Measurements from ENCODE around the gene NR6A1. TPM values are rescaled to one million over a fixed set of nuclear protein-coding genes. Genes with fewer than 3 reads are reported as not detected.

The NR6A1 gene
- total and polyA plus RNA-seq, 10 donors = 0.14 to 3.7 (median 1.9) TPM

DNA sequence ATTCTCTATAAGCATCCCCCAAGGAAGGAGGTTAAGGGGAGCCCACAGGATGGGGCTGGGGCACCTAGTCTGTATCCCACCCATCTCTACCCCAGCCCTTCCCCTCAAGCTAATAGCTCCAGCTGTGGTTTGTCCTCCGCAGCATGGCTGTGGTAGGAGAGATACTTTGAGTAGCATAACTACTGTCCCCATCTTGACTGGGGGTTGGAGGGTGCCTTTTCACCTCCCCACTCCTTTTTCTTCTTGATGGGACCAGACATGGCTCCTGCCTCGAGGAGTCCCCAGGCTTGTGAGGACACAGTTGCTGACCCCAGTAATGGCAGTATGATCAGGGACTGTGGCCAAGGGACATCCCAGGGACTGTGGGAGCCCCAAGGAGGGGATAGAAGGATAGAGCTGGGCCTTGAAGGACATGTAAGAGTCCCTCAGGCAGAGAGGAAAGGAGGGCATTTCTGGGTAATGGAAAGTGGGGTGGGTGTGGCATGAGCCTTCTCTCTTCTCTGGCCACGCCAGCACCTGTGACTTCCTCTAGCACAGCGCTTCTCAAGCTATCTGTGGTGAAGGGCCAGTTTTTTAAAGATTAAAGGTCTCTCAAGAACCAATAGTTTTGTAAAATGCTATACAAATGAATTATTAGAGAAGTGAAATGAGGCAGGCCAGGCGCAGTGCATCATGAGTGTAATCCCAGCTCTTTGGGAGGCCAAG is 19.8 kb upstream of the NR6A1 start:
- no peak overlapping the region for H3K4me3 ChIP-seq
- peak overlapping the region in 5 of 8 donors; percentile 15 to 85 (median 66) for H3K27ac ChIP-seq
- intact Hi-C loops (cut with DNase I; ENCODE audit: low total_unique reads) = no loop called here
- no peaks in the 10 kb centered on the region for H3K27me3 ChIP-seq (replicated peaks in 1 of 7)
- peak; percentile 33 for DNase-seq
- WGBS, 5 donors = 70 to 75% (median 73%) methylated on average over 5 of the region's 5 CpGs
- H3K36me3 ChIP-seq = peaks cover 0 to 38% (median 0%) of the 10 kb centered on the region in 6 donors
- no peaks in the 10 kb centered on the region for H3K9me3 ChIP-seq
- no peak for TF ChIP-seq POLR2AphosphoS5 (IDR thresholded peaks at IDR 0.05)
- TF ChIP-seq, protein P1, sequence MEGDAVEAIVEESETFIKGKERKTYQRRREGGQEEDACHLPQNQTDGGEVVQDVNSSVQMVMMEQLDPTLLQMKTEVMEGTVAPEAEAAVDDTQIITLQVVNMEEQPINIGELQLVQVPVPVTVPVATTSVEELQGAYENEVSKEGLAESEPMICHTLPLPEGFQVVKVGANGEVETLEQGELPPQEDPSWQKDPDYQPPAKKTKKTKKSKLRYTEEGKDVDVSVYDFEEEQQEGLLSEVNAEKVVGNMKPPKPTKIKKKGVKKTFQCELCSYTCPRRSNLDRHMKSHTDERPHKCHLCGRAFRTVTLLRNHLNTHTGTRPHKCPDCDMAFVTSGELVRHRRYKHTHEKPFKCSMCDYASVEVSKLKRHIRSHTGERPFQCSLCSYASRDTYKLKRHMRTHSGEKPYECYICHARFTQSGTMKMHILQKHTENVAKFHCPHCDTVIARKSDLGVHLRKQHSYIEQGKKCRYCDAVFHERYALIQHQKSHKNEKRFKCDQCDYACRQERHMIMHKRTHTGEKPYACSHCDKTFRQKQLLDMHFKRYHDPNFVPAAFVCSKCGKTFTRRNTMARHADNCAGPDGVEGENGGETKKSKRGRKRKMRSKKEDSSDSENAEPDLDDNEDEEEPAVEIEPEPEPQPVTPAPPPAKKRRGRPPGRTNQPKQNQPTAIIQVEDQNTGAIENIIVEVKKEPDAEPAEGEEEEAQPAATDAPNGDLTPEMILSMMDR (IDR thresholded peaks at IDR 0.05 in 8 of 11, conservative IDR thresholded peaks at IDR 0.05 in 3 of 11) = no peak
- TF ChIP-seq POLR2A (IDR thresholded peaks at IDR 0.05) = no peak
- peaks cover 7 to 52% (median 36%) of the 10 kb centered on the region in 6 donors for H3K4me1 ChIP-seq

DNA sequence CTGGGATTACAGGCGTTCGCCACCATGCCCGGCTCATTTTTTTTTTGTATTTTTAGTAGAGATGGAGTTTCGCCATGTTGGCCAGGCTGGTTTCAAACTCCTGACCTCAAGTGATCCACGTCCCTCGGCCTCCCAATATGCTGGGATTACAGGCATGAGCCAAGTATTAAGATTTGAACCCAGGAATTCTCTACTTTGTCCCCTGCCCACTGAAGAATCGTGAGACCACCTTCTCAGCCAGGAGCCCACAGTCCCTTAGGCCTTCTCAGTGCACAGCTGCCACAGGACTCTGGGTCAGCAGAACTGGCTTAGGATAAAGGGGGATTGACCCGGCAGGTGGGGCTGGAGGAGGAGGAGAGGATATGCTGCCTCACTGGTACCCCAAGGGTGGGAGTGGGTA is 19.2 kb upstream of the NR6A1 start:
- intact Hi-C loops (cut with DNase I; ENCODE audit: low total_unique reads) = no loop called here
- Histone ChIP-seq H3K4me1 (peaks cover 7 to 45% (median 30%) of the 10 kb centered on the region in 6 donors), H3K9me3 (no peaks in the 10 kb centered on the region), H3K36me3 (peaks cover 0 to 38% (median 0%) of the 10 kb centered on the region in 6 donors), H3K27ac (peak overlapping the region in 4 of 8 donors; percentile 15 to 71 (median 44)), H3K4me3 (no peak overlapping the region), H3K27me3 (replicated peaks in 1 of 7) (no peaks in the 10 kb centered on the region)
- DNase-seq = peak; percentile 13
- 93 to 95% (median 94%) methylated on average over 8 of the region's 8 CpGs for WGBS, 5 donors
- TF ChIP-seq POLR2A (IDR thresholded peaks at IDR 0.05) (no peak), POLR2AphosphoS5 (IDR thresholded peaks at IDR 0.05) (no peak)
- TF ChIP-seq, protein P1 (IDR thresholded peaks at IDR 0.05 in 8 of 11, conservative IDR thresholded peaks at IDR 0.05 in 3 of 11) = no peak

DNA sequence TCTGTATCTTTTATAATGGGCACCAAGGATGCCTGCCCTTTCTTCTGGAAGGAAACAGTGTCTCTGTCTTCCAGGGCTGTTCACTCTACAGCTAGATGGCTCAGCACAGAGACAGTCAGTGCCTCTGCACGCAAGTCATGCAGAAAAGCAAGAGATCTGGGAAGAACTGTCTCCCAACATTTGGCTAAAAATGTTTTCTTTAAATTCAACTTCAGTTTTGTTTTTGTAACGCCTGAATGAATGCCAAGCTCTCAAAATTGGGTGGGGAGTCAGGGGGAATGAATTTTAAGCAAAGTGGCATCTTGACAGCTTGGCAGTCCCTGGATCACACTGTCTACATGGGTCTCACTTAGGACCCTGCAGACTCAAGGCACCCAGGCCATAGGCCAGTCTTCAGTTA is 18.4 kb upstream of the NR6A1 start:
- intact Hi-C loops (cut with DNase I; ENCODE audit: low total_unique reads) = no loop called here

More for the DNA sequence above, 18.4 kb upstream of the NR6A1 start:
- Histone ChIP-seq H3K4me1 (peaks cover 7 to 44% (median 25%) of the 10 kb centered on the region in 6 donors), H3K4me3 (no peak overlapping the region), H3K36me3 (peaks cover 0 to 38% (median 0%) of the 10 kb centered on the region in 6 donors), H3K9me3 (no peaks in the 10 kb centered on the region), H3K27me3 (replicated peaks in 1 of 7) (no peaks in the 10 kb centered on the region), H3K27ac (no peak overlapping the region)
- TF ChIP-seq POLR2A (IDR thresholded peaks at IDR 0.05) (no peak), POLR2AphosphoS5 (IDR thresholded peaks at IDR 0.05) (no peak)
- TF ChIP-seq, protein P1 (IDR thresholded peaks at IDR 0.05 in 8 of 11, conservative IDR thresholded peaks at IDR 0.05 in 3 of 11) = no peak
- peak; percentile 6 for DNase-seq
- 74 to 93% (median 79%) methylated on average over 2 of the region's 2 CpGs for WGBS, 5 donors
